Stimulated activated CD4-positive, alpha-beta T cell treated with anti-CD3 and anti-CD28 coated beads, Interleukin-4, amount 100 ng/mL, for 4 hours (primary cell): ENCODE results near the gene RASEF.

Source experiments
- DNase-seq, 2 experiments: peaks; one replicate each; pipeline ENCODE4 v3.0.0-alpha.2; 2020

RASEF gene

DNA sequence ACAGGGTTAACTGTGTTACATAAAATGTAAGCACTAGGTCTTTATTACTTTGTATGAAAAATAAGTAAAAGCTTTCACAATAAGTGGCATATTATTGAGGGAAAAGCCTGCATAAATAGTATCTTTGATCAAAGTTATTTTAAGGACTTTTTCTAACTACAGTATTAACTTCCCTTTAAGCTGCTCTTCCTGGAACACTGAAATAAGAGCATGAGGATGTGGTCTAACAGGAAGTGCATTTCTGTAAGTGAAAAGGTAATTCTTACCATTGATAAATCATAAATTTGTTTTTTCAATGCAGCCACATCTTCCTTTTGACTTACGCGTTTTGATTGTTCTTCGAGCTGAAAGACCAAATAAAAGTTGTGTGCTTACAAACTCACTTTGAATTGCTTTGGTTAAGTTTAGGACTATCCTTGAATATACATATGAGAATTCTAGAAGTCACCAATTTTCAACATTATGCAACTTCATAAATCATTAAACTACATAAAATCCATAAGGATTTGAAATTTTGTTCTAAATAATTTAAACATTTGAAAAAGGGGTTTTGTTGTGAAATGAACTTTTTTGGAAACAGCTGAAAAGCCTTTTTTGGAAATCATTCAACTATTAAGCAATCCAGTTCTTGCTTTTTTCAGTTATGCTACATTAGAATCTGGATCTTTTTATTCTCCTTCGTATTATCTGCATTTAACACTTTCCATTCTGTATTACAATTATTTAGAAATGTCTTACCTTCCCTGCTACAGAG, 50.6 kb downstream of the RASEF start:
- no peak for DNase-seq

- no peak for DNase-seq
These were observed 51.3 kb downstream of the RASEF start for GRCh38 chr9:83011611-83012010.

DNA sequence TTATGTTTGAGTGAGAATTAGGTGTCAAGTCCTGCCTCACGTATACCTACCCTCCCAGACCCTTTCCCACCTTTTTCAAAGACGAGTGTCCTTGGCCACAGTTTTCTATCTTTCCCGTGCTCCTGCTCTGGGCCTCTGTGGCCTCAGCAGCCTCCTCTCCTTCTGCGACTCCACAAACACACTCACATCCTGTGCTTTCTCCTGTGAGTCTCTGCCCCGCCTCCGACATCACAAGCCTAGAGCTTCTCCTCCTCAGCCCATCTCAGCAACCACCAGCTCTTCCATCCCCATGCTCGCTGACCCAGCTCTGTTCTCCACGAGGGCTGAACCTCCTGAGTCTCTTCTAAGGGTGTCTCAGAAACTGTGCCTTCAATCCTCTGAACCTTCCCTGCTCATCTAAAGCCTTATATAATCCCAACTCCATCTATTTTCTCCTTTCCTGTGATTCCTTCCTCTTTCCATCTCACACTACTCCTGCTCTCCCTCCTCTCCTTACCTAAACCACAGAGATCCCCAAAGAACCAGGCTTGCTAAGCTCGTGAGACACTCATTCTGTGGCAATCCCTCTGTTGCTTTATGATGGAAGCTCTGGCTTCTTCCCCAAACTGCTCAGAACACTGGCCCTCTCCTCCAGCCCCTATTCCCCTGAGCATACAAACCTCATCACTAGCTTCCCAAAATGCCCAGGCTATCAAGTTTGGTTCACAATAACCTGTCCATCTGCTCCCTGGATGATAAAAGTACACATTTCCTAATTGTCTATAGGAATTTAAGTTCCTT, 55.2 kb downstream of the RASEF start:
- DNase-seq, result no peak

DNA sequence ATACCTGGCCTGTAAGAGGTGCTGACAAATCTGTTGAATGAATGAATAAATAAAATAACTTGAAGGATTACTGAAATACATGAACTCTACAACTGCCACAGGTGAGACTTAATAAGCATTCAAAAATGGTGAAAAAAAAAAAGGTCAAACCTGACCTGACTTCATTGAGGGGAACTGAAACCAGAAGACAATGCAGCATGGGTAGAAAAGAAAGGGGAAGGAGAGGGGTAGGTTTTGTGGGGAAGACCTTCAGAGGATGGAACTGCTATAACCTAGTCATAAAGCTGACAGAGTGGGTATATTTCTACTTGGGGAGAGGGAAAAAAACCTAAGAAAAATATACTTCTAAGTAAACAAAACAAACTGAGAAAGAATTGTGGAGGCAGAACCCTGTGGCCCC, 56.6 kb downstream of the RASEF start:
- no peak for DNase-seq

DNA sequence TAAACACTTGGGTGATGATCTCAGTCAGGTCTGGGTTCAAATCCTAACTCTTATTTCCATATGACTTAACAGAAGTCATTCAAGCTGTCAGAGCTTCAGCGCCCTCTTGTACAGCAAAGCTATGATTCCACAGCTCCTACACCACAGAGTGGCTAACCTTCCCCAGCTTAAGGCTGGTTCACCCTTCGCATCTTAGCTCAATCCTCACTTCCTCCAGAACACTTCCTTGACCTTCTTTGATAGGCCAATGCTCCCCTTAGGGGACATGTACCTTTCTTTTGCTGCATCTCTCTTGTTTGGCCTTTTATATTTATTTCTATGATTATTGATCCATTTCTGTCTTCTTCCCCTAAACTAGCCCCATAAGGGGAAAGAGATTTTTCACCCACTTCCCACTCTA, 57.0 kb downstream of the RASEF start:
- no peak for DNase-seq

- DNase-seq, result no peak
These were observed 57.6 kb downstream of the RASEF start for GRCh38 chr9:83005361-83005760.

DNA sequence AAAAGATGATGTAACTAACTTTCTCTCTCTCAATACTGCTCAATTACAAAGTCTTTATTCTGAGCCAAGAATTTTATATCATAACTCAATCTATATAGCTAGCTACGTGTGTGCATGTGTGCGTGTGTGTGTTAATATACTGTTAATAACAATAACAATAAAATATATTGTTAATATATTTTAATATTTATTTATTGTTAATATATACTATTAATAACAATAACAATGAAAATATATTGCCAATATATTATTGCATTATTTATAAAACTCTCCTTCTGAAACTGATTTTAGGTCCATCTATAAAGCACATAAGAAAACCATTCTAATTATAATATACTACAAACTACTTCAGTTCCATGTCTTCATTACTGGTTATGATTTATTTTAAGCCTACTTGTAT, 60.6 kb downstream of the RASEF start:
- DNase-seq, result no peak

DNA sequence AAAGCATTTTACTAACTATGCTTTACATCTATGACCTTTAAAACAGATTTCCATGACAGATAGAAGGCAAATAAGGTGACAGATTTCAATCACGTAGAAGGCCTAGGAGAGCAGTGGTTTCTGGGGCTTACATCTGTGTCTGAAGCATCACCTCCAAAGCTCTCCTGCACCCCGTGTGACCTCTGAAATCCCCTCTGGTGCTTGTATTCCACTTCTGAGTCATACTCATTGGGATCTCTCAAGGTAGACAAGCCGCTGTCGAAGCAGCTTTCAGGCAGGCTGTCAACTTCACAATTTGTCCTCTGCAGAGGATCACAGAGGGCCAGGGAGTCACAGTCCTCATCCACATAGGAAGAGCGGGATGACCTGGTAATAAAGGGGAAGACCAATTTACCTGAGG, 62.2 kb downstream of the RASEF start:
- no peak for DNase-seq

DNA sequence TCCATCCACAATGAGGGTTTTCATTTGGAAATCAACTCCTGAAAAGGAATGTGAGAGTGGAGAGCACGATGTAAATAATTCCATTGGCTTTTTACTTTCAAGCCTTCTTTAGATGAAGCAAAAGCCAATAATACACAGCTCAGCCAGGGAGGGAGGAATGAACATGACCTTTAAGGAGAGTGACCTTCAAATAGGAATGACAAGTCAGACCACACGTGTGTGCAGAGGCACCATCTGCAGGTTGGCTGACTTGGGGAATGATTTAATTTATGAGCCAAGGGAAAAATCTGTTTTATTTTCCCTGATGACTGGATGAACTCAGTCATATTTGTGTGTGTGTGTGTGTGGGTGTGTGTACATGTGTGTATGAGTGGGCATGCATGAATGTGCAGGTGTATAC, 64.5 kb downstream of the RASEF start:
- no peak for DNase-seq

- DNase-seq, result no peak
These were observed 65.3 kb downstream of the RASEF start for GRCh38 chr9:82997476-82998140.

DNA sequence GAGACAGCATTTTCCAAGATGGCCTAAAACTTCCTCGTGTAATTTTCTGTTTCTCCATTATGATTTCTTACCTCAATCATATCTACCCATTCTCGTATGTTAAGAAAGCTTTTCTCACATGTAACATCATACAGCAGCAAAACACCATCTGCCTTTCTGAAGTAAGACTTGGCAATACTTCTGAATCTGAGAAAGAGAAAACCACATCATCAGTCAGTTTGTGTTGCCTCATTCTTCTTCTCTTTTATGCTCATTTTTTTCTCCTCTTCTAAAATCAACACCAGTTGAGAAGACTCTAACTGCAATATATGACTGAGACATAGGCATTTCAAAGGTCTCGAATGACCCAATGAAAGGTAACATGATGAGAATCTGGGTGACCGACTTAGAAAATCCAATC, 66.0 kb downstream of the RASEF start:
- DNase-seq, result no peak

DNA sequence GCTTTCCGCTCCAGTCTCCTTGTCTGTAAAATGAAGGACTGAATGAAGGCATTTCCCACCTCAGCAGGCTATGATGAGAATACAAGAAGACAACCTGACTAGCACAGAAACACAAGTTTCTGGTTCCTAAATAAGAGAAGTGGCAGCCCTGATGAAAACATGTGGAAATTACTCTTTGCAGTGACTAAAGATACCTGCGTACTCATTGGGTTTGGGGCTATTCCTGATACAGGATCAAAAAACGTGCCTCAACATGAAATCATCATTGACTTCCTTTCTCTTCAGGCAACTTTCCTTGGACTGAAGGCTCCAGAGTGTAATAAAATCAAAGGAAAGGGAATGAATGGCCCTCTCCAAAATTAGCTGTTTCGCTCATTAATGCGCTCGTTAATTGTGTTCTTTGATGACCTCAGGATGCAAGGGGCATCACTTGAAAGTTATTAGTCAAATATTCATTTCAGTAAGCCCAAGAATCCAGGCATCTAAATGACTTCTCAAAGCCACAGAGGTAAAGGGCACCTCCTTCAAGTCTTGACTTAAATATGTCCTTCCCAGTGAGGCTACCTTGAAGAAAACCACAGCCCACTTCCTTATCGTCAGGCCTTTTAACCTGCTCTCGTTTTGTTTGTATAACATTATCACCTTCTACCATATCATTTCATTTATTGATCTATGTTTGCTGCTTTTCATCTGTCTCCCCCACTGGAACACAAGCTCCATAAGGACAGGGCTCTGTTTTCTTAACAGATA, 68.9 kb downstream of the RASEF start:
- DNase-seq, result no peak

GRCh38 chr9:82991671-82992070, 71.3 kb downstream of the RASEF start:
- DNase-seq, result no peak

DNA sequence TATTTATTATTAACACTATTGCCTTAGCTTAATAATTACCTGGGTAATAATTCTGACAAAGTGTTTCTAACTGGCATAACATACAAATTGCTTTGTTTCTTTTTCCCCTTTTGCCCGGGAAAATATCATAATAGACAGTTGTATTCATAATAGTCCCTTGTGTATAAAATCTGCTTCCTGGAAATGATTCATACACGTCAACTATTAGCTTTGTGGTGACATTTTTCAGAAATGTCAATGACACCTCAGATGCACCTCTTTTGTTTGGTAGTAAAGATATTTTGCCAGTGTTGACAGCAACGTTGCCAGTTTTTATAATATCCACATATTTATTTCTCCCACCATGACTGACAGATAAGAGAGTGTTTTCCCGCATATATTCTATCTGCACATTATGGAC, 73.0 kb downstream of the RASEF start:
- DNase-seq, result no peak

DNA sequence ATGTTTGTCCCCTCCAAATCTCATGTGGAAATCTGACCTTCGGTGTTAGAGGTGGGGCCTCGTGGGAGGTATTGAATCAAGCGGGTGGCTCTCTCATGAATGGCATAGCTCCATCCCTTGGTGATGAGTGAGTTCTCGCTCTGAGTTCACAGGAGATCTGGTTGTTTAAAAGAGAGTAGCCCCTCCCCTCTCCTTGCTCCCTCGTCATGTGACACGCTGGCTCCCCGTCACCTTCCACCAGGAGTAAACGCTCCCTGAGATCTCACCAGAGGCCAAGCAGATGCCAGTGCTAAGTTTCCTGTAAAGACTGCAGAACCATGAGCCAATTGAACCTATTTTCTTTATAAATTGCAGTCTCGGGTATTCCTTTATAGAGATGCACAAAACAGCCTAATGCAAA, 74.5 kb downstream of the RASEF start:
- DNase-seq, result no peak

DNA sequence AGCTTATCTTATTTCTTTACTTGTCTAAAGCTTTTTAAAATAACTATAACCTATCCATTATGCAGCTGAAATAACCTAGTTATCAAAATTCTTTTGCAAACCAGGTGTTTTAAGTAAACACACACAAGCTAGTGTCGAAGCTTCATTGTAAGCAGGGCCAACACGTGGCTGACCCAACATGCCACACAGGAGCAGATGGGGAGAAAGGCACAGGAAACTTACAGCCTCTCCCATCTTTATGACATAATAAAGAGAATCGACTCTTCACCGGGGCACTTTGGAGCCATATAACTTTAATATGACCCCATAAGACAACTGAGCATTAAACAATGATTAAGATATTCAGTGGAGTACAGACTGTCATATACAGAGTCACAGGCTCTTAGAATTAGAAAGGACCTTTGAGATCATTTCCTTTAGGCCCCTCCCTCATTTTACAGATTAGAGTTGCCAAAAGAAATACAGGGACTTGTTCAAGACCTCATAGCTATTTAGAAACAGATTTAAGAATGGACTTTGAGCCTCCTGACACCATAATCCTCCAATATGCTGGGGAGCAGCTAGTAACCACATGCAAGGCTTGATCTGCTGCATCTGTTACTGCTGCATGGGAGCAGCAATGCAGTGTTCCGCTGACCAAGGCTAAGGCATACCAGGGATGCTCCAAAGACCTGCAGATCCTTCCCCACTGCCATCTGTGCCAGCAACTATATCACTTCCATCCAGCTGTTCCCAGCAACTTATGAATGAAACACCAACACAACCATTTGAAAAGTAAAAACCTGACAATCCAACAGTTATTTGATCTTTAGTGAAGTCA, 75.4 kb downstream of the RASEF start:
- DNase-seq, result no peak

GRCh38 chr9:82981552-82981951, 81.4 kb downstream of the RASEF start:
- no peak for DNase-seq

- DNase-seq, result no peak
These were observed 87.8 kb downstream of the RASEF start for GRCh38 chr9:82975176-82975575.

GRCh38 chr9:82972446-82972845, 90.5 kb downstream of the RASEF start:
- DNase-seq, result no peak

DNA sequence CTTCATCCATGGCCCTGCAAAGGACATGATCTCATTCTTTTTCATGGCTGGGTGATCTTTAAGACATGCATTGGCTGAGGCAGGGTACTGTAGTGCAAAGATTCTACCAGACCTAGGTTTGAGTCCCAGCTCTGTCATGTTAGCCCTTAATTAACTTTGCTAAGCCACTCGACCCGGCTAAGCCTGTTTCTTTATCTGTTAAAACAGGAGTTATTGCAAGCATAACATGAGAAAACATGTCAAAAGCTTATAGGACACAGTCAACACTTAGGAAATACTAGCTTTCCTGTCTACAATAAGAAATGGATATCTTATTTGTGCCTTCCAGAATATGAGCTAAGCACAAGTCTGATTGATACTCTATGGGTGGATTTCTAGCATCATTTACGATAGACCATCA, 92.6 kb downstream of the RASEF start:
- no peak for DNase-seq

GRCh38 chr9:82969291-82969690, 93.7 kb downstream of the RASEF start:
- DNase-seq, result no peak

GRCh38 chr9:82968816-82969215, 94.1 kb downstream of the RASEF start:
- no peak for DNase-seq
